OCI-LY7 (cell line): ENCODE results near the gene JDP2. TPM values are rescaled to one million over a fixed set of nuclear protein-coding genes. Genes with fewer than 3 reads are reported as not detected.

Source experiments
- BruUV-seq: library from RNA; stranded (reverse); fragments of 400-500 nt; replicated peaks from 2 replicates; lab custom pipeline; 2021; lab: Mats Ljungman, UMichigan
- CTCF ChIA-PET: fragments of 300-600 bp; sonication (Branson Sonifier 250); formaldehyde crosslinking; loops from one replicate; lab custom pipeline; 2022; ENCODE audit warnings: antibody characterized with exemption; ENCODE audit not compliant: unreplicated experiment; lab: Charles Lee
- POLR2A ChIA-PET: fragments of 300-600 bp; sonication (Branson Sonifier 250); formaldehyde crosslinking; loops from one replicate; lab custom pipeline; 2022; ENCODE audit warnings: antibody characterized with exemption; lab: Charles Lee
- DNase-seq: peaks from one replicate; pipeline ENCODE4 v3.0.0-alpha.2; 2015; ENCODE audit warnings: low spot score
- H2AFZ ChIP-seq: fragments of 200-600 bp; sonication (generic), shearing (Covaris generic); 2 replicates; pipeline ENCODE4 v1.6.1; 2014; ENCODE audit warnings: mild to moderate bottlenecking, antibody characterized with exemption, low read length, moderate library complexity
- H3K27ac ChIP-seq: fragments of 200-600 bp; sonication (generic); 2 replicates; pipeline ENCODE4 v1.5.1; 2014; ENCODE audit warnings: mixed run types, low read depth, mild to moderate bottlenecking, moderate library complexity, low read length, inconsistent platforms; ENCODE audit not compliant: poor library complexity, severe bottlenecking
- H3K36me3 ChIP-seq: fragments of 200-600 bp; sonication (generic); 2 replicates; pipeline ENCODE4 v1.6.1; 2014; ENCODE audit warnings: mild to moderate bottlenecking, antibody characterized with exemption, low read length, moderate library complexity, mixed read lengths; ENCODE audit not compliant: insufficient read depth
- H3K4me1 ChIP-seq: fragments of 200-600 bp; sonication (generic); 2 replicates; pipeline ENCODE4 v1.5.1; 2014; ENCODE audit warnings: mild to moderate bottlenecking, low read length; ENCODE audit not compliant: insufficient read depth, poor library complexity, severe bottlenecking
- H3K4me2 ChIP-seq: fragments of 200-600 bp; sonication (generic); 2 replicates; pipeline ENCODE4 v1.6.1; 2014; ENCODE audit warnings: mild to moderate bottlenecking, low read length
- H3K4me3 ChIP-seq: fragments of 200-600 bp; sonication (generic); 2 replicates; pipeline ENCODE4 v1.5.1; 2014; ENCODE audit warnings: mild to moderate bottlenecking, low read depth, low read length; ENCODE audit not compliant: poor library complexity, severe bottlenecking
- H3K79me2 ChIP-seq: fragments of 200-600 bp; sonication (generic); 2 replicates; pipeline ENCODE4 v1.6.1; 2016; ENCODE audit warnings: low read depth, mild to moderate bottlenecking, low read length, moderate library complexity, mixed read lengths; ENCODE audit not compliant: insufficient read depth
- H3K9me2 ChIP-seq: fragments of 200-600 bp; sonication (generic); 2 replicates; pipeline ENCODE4 v1.6.1; 2016; ENCODE audit warnings: mild to moderate bottlenecking, low read length, mixed read lengths; ENCODE audit not compliant: insufficient read depth
- H3K9me3 ChIP-seq: fragments of 200-600 bp; sonication (generic); 2 replicates; pipeline ENCODE4 v1.6.1; 2014; ENCODE audit warnings: mild to moderate bottlenecking, mixed run types, low read length, mixed read lengths
- H4K20me1 ChIP-seq: fragments of 200-600 bp; sonication (generic); 2 replicates; pipeline ENCODE4 v1.6.1; 2014; ENCODE audit warnings: mild to moderate bottlenecking, antibody characterized with exemption, low read length, moderate library complexity, mixed read lengths; ENCODE audit not compliant: insufficient read depth
- EZH2phosphoT487 ChIP-seq: fragments of 200-600 bp; sonication (generic); IDR thresholded peaks from 2 replicates; pipeline ENCODE4 v1.6.1; 2018; ENCODE audit warnings: low read depth, borderline replicate concordance, mild to moderate bottlenecking, mixed run types, antibody characterized with exemption, low read length, moderate library complexity, mixed read lengths
- intact Hi-C: fragments of 100-400 bp; cut with micrococcal nuclease; formaldehyde crosslinking; loops from one replicate; pipeline ENCODE4 v1.10.0; 2022; ENCODE audit not compliant: unreplicated experiment
- total RNA-seq, 2 experiments: library from RNA; depleted of rRNA in 1 of 2; stranded (reverse); fragments of >200 nt in 1 of 2; shearing (Covaris generic) in 1 of 2; gene quantifications; 2 replicates each; pipeline ENCODE4 v1.2.3, GENCODE V29; 2014 to 2022
- TF ChIP-seq, protein P1 (sequence below): fragments of 200-600 bp; sonication (generic); conservative IDR thresholded peaks from 2 replicates; pipeline ENCODE4 v1.5.1; 2014; ENCODE audit warnings: mild to moderate bottlenecking, antibody characterized with exemption, low read length, moderate library complexity, mixed read lengths

Gene JDP2
- total RNA-seq, 2 experiments from 2014 or later: 45.7 to 62.7 TPM

- Histone ChIP-seq H3K9me3 (no peaks in the 10 kb centered on the region), H4K20me1 (0 out of 2 replicates have a peak, but pooled peaks cover 7% of the 10 kb centered on the region), H3K9me2 (no peaks in the 10 kb centered on the region), H2AFZ (no peak overlapping the region), H3K79me2 (peaks cover 55% of the 10 kb centered on the region), H3K4me1 (peaks cover 61% of the 10 kb centered on the region), H3K4me2 (peak overlapping the region; percentile 80), H3K27ac (peak overlapping the region; percentile 62), H3K36me3 (peaks cover 31% of the 10 kb centered on the region), H3K4me3 (peak overlapping the region; percentile 90)
- intact Hi-C loops: no loop called here
- no TSS peak for BruUV-seq
- ChIA-PET CTCF (interaction anchor here (1.7 kb wide), 1 partner anchor 11 kb away, joined by 7 read pairs; no protein-coding TSS in a partner anchor), POLR2A (interaction anchor here (0.8 to 3.8 kb wide), 7 partner anchors 10 to 57 kb away, joined by 3 to 35 read pairs (median 4); no protein-coding TSS in a partner anchor)
- DNase-seq: peak; percentile 32
- TF ChIP-seq, protein P1, sequence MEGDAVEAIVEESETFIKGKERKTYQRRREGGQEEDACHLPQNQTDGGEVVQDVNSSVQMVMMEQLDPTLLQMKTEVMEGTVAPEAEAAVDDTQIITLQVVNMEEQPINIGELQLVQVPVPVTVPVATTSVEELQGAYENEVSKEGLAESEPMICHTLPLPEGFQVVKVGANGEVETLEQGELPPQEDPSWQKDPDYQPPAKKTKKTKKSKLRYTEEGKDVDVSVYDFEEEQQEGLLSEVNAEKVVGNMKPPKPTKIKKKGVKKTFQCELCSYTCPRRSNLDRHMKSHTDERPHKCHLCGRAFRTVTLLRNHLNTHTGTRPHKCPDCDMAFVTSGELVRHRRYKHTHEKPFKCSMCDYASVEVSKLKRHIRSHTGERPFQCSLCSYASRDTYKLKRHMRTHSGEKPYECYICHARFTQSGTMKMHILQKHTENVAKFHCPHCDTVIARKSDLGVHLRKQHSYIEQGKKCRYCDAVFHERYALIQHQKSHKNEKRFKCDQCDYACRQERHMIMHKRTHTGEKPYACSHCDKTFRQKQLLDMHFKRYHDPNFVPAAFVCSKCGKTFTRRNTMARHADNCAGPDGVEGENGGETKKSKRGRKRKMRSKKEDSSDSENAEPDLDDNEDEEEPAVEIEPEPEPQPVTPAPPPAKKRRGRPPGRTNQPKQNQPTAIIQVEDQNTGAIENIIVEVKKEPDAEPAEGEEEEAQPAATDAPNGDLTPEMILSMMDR: no peak
- no peak for TF ChIP-seq EZH2phosphoT487
Observed at GRCh38 chr14:75429562-75429961, 1.7 kb downstream of the JDP2 start.

- peak overlapping the region; percentile 90 for H3K4me3 ChIP-seq
- 0 out of 2 replicates have a peak, but pooled peaks cover 7% of the 10 kb centered on the region for H4K20me1 ChIP-seq
- no peaks in the 10 kb centered on the region for H3K9me2 ChIP-seq
- CTCF ChIA-PET: interaction anchor here (1.7 kb wide), 1 partner anchor 10 kb away, joined by 7 read pairs; no protein-coding TSS in a partner anchor
- H3K4me2 ChIP-seq: peak overlapping the region; percentile 80
- H3K79me2 ChIP-seq: peaks cover 55% of the 10 kb centered on the region
- DNase-seq: no peak
- peak overlapping the region; percentile 62 for H3K27ac ChIP-seq
- no peak for TF ChIP-seq EZH2phosphoT487
- TF ChIP-seq, protein P1: no peak
- H2AFZ ChIP-seq: no peak overlapping the region
- H3K9me3 ChIP-seq: no peaks in the 10 kb centered on the region
- peaks cover 66% of the 10 kb centered on the region for H3K4me1 ChIP-seq
- BruUV-seq: no TSS peak
- POLR2A ChIA-PET: interaction anchor here (0.8 to 3.8 kb wide), 9 partner anchors 10 to 57 kb away, joined by 3 to 35 read pairs (median 4); no protein-coding TSS in a partner anchor
- peaks cover 36% of the 10 kb centered on the region for H3K36me3 ChIP-seq
- intact Hi-C loops: no loop called here
Observed at GRCh38 chr14:75430116-75430515, 2.3 kb downstream of the JDP2 start.

DNA sequence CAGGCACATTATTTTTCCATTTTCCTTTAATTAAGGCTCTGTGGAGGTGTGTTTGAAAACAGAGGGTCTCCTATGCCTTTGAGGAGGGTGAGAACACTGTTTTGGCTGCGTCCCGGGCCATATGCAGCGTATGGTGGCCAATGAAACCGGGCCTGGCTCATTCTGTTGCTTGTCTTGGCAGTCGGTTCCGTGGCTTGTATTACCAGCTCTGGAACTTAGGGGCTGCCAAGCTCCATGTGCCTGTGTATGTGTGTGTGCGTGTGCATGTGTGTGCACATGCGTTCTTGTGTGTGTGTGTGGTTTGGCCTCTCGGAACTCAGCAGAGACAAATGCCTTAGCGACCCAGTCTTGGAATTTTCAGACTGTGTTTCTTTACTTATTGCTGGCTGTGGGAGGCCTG lies 2.7 kb downstream of the JDP2 start:
- H3K36me3 ChIP-seq: peaks cover 40% of the 10 kb centered on the region
- H2AFZ ChIP-seq: no peak overlapping the region
- H3K9me3 ChIP-seq: no peaks in the 10 kb centered on the region
- ChIA-PET POLR2A (interaction anchor here (0.7 to 3.8 kb wide), 8 partner anchors 10 to 429 kb away, joined by 3 to 35 read pairs (median 4); no protein-coding TSS in a partner anchor), CTCF (interaction anchor here (0.9 to 1.7 kb wide), 2 partner anchors 10 to 23 kb away, joined by 3 to 7 read pairs; no protein-coding TSS in a partner anchor)
- peak; percentile 29 for DNase-seq
- H3K4me1 ChIP-seq: peaks cover 66% of the 10 kb centered on the region
- peak overlapping the region; percentile 62 for H3K27ac ChIP-seq
- H3K4me2 ChIP-seq: peak overlapping the region; percentile 80
- H3K9me2 ChIP-seq: no peaks in the 10 kb centered on the region
- no peak for TF ChIP-seq EZH2phosphoT487
- TF ChIP-seq, protein P1: no peak
- TSS peak; percentile 27 for BruUV-seq
- 0 out of 2 replicates have a peak, but pooled peaks cover 7% of the 10 kb centered on the region for H4K20me1 ChIP-seq
- H3K79me2 ChIP-seq: peaks cover 55% of the 10 kb centered on the region
- intact Hi-C loops: no loop called here
- peak overlapping the region; percentile 90 for H3K4me3 ChIP-seq
